Measurements from ENCODE around the gene WNT5B.

The WNT5B gene

GRCh38 chr12:1691123-1692007, 62.3 kb downstream of the WNT5B start:
- no peak for TF ChIP-seq GATA2 (IDR thresholded peaks at IDR 0.05; ENCODE audit: low read depth, low read length)
- TF ChIP-seq GATA3 (IDR thresholded peaks at IDR 0.05; ENCODE audit: low read depth, low read length) = no peak

- TF ChIP-seq GATA3 (IDR thresholded peaks at IDR 0.05; ENCODE audit: low read depth, low read length) (no peak), GATA2 (IDR thresholded peaks at IDR 0.05; ENCODE audit: low read depth, low read length) (no peak)
Observed at GRCh38 chr12:1692226-1692625, 63.2 kb downstream of the WNT5B start.

- TF ChIP-seq GATA2 (IDR thresholded peaks at IDR 0.05; ENCODE audit: low read depth, low read length) (no peak), GATA3 (IDR thresholded peaks at IDR 0.05; ENCODE audit: low read depth, low read length) (no peak)
Observed at GRCh38 chr12:1692895-1693610, 64.0 kb downstream of the WNT5B start.

GRCh38 chr12:1695886-1696670, 67.0 kb downstream of the WNT5B start:
- TF ChIP-seq GATA3 (IDR thresholded peaks at IDR 0.05; ENCODE audit: low read depth, low read length) (no peak), GATA2 (IDR thresholded peaks at IDR 0.05; ENCODE audit: low read depth, low read length) (no peak)

GRCh38 chr12:1696800-1697199, 67.8 kb downstream of the WNT5B start:
- TF ChIP-seq GATA2 (IDR thresholded peaks at IDR 0.05; ENCODE audit: low read depth, low read length) (no peak), GATA3 (IDR thresholded peaks at IDR 0.05; ENCODE audit: low read depth, low read length) (no peak)
